T47D (cell line): Measurements from ENCODE around the gene LOXHD1.
A peak's percentile ranks its signal among the peaks of the same experiment; 100 is the strongest.

Experiments used
- DNase-seq, 2 experiments: peaks; one replicate each; pipeline versions ENCODE4 v3.0.0 to v3.0.0-alpha.2; 2011 to 2012; ENCODE audit warnings: low read depth in 1 of 2, low spot score in 1 of 2
- JUND ChIP-seq: IDR thresholded peaks from 2 replicates; pipeline ENCODE4 v1.6.1; 2012; ENCODE audit warnings: low read depth
- in situ Hi-C: cut with HindIII; loops from 2 replicates; pipeline ENCODE4 v1.10.0; 2016; ENCODE audit warnings: low sequenced_read_pairs, low pct_unique_long_range_greater_than_20kb

LOXHD1 gene

GRCh38 chr18:46630991-46631390 is 26.0 kb downstream of the LOXHD1 start:
- in situ Hi-C loops, result no loop called here
- DNase-seq, result no peak

GRCh38 chr18:46630160-46630559 is 26.9 kb downstream of the LOXHD1 start:
- no peak for TF ChIP-seq JUND
- DNase-seq, result no peak
- in situ Hi-C loops, result no loop called here

More at GRCh38 chr18:46630991-46631390, 26.0 kb downstream of the LOXHD1 start:
- no peak for TF ChIP-seq JUND

GRCh38 chr18:46629361-46629760 is 27.7 kb downstream of the LOXHD1 start:
- in situ Hi-C loops, result no loop called here
- DNase-seq, result no peak
- TF ChIP-seq JUND, result no peak

GRCh38 chr18:46628206-46628605 is 28.8 kb downstream of the LOXHD1 start:
- DNase-seq, result no peak
- no peak for TF ChIP-seq JUND
- in situ Hi-C loops, result no loop called here

- no peak for DNase-seq
- in situ Hi-C loops, result no loop called here
- no peak for TF ChIP-seq JUND
These were observed 29.9 kb downstream of the LOXHD1 start for GRCh38 chr18:46627136-46627535.

GRCh38 chr18:46625069-46625468 is 32.0 kb downstream of the LOXHD1 start:
- TF ChIP-seq JUND, result no peak
- DNase-seq, result no peak
- in situ Hi-C loops, result no loop called here

- TF ChIP-seq JUND, result no peak
- in situ Hi-C loops, result no loop called here
- no peak for DNase-seq
These were observed 32.9 kb downstream of the LOXHD1 start for GRCh38 chr18:46624127-46624526.

- TF ChIP-seq JUND, result no peak
- in situ Hi-C loops, result no loop called here
- DNase-seq, result no peak
These were observed 33.5 kb downstream of the LOXHD1 start for GRCh38 chr18:46623541-46623940.

GRCh38 chr18:46622999-46623398 is 34.0 kb downstream of the LOXHD1 start:
- peak in 1 of 2 experiments; percentile 33 for DNase-seq
- in situ Hi-C loops, result no loop called here
- no peak for TF ChIP-seq JUND

GRCh38 chr18:46622451-46622850 is 34.6 kb downstream of the LOXHD1 start:
- no peak for DNase-seq
- no peak for TF ChIP-seq JUND
- in situ Hi-C loops, result no loop called here

- in situ Hi-C loops, result no loop called here
- DNase-seq, result no peak
- no peak for TF ChIP-seq JUND
These were observed 35.1 kb downstream of the LOXHD1 start for GRCh38 chr18:46621871-46622270.

GRCh38 chr18:46621111-46621766 is 35.8 kb downstream of the LOXHD1 start:
- in situ Hi-C loops, result no loop called here
- no peak for TF ChIP-seq JUND
- no peak for DNase-seq

- TF ChIP-seq JUND, result no peak
- in situ Hi-C loops, result no loop called here
- no peak for DNase-seq
These were observed 37.5 kb downstream of the LOXHD1 start for GRCh38 chr18:46619559-46619958.

GRCh38 chr18:46615720-46616119 is 41.3 kb downstream of the LOXHD1 start:
- DNase-seq, result no peak
- TF ChIP-seq JUND, result no peak
- in situ Hi-C loops, result no loop called here
